22Rv1 (cell line): ENCODE results near the gene RNF212.

Source experiments
- H3K27ac ChIP-seq: fragments of 450-650 bp; 2 replicates; pipeline ENCODE4 v1.5.1; 2017
- CTCF ChIP-seq: fragments of 450-650 bp; IDR thresholded peaks from 2 replicates; pipeline ENCODE4 v1.5.1; 2017; ENCODE audit warnings: mild to moderate bottlenecking
- ZFX ChIP-seq: fragments of 450-650 bp; IDR thresholded peaks from 2 replicates; pipeline ENCODE4 v1.6.1; 2017; ENCODE audit warnings: antibody characterized with exemption, borderline replicate concordance

Gene RNF212

DNA sequence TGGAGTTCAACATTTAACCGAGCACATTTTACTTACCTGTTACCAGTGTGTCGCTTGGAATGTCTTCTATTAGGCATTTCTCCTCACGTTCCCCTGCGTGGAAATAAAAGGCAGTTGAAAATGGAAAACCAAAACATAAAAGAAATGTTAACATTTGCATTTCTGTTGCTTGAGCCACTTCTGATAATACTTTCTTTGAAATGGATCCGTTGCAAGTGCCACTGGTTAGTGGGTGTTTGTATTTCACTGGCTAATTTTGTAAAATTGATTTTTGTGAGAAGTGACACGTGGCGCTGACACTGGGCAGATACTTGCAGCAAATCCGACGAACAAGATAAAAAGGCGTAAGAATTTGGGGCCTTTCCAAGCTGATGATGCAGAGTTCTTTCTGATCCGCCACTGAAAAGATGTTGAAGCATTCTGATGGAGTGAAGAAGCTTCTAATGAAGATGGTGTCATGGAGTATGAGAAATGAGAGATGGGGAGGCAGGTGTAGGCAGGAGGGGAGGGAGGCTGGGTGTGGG is 40.3 kb upstream of the RNF212 start:
- TF ChIP-seq ZFX = no peak
- TF ChIP-seq CTCF = no peak
- no peak overlapping the region for H3K27ac ChIP-seq

GRCh38 chr4:1152290-1152689 is 38.9 kb upstream of the RNF212 start:
- TF ChIP-seq ZFX = no peak
- no peak for TF ChIP-seq CTCF
- H3K27ac ChIP-seq = no peak overlapping the region

DNA sequence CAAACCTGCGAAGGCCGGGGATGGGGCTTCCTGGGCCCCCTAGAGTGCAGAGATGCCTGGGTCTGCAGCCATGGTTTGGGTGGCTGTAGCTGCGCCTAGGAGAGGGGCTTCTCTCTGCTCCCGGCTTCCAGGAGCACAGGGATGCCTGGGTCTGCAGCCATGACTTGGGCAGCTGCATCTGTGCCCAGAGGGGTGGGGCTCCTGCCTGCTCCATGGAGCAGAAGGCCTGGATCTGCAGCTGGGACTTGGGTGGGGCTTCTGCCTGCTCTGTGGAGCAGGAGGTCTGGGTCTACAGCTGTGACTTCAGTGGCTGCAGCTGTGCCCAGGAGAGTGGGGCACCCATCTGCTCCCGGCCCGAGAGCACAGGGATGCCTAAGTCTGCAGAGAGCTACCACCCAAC is 38.2 kb upstream of the RNF212 start:
- no peak for TF ChIP-seq CTCF
- TF ChIP-seq ZFX = no peak
- H3K27ac ChIP-seq = no peak overlapping the region

DNA sequence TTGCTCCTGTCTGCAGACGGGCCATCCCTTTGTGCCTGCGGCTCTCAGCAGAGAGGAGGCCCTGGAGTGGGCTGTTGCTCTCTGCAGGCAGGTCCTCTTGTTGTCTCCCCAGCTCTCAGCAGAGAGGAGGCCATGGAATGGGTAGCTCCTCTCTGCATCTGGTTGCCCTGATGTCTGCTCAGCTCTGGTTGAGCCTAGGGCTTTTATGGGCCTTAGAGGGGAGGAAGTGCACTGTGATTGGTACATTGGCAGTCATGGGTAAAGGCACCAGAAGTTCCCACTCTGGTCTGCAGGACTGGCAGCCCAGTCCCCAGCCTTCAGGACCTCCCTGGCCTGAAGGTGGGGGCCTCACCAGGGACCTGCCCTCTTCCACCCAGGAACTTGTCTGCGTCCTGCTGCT is 37.5 kb upstream of the RNF212 start:
- H3K27ac ChIP-seq = no peak overlapping the region
- TF ChIP-seq ZFX (no peak), CTCF (no peak)

DNA sequence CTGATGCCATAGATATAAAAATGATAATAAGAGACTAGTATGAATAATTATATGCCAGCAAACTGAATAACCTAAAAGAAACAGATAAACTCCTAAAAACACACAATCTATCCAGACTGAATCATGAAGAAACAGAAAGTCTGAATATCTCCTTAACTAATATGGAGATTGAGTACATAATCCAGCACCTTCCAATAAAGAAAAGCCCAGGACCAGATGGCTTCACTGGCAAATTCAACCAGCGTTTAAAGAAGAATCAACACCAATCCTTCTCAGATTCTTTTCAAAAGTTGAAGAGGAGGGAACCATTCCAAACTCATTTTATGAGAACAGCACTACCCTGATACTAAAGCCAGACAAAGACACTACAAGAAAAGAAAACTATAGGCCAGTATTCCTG is 26.5 kb upstream of the RNF212 start:
- H3K27ac ChIP-seq = no peak overlapping the region
- TF ChIP-seq ZFX = no peak
- no peak for TF ChIP-seq CTCF

DNA sequence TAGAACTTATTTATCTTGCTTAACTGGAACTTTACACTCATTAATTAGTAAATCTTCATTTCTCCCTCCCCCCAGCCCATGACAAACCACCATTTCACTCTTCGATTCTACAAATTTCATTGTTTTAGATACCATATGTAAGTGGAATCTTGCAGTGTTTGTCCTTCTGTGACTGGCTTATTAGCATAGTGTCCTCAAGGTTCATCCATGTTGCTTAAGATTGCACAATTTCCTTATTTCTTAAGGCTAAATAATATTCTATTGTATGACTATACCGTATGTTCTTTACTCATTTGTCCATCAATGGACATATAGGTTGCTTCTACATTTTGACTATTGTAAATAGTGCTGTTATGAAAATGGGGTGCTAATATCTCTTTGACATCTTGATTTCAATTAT is 24.5 kb upstream of the RNF212 start:
- H3K27ac ChIP-seq = no peak overlapping the region
- no peak for TF ChIP-seq CTCF

GRCh38 chr4:1137063-1137776 is 23.9 kb upstream of the RNF212 start:
- no peak for TF ChIP-seq CTCF
- no peak for TF ChIP-seq ZFX
- no peak overlapping the region for H3K27ac ChIP-seq
